Fibroblast of lung (primary cell): ENCODE results near the gene IL3. TPM values are rescaled to one million over a fixed set of nuclear protein-coding genes. Genes with fewer than 3 reads are reported as not detected.
A peak's percentile ranks its signal among the peaks of the same experiment; 100 is the strongest.
"Not testable (repeated sequence)": the region's sequence is repeated elsewhere in the genome, so short reads cannot be mapped to it uniquely, and the experiment has no call there.

ENCODE experiments used
- DNase-seq, 2 donors: peaks; one replicate each; pipeline versions ENCODE4 v3.0.0 to v3.0.0-alpha.2; 2010; ENCODE audit warnings: low read depth in 2 of 2
- H2AFZ ChIP-seq: 2 replicates; pipeline ENCODE4 v1.5.1; 2012; ENCODE audit warnings: low read length, control low read depth, inconsistent platforms
- H3K27ac ChIP-seq: 2 replicates; pipeline ENCODE4 v1.5.1; 2011; ENCODE audit warnings: low read length, control low read depth; ENCODE audit not compliant: insufficient read depth
- H3K27me3 ChIP-seq: 2 replicates; pipeline ENCODE4 v1.5.1; 2011; ENCODE audit warnings: mild to moderate bottlenecking, low read length; ENCODE audit not compliant: control insufficient read depth, insufficient read depth
- H3K36me3 ChIP-seq: 2 replicates; pipeline ENCODE4 v1.5.1; 2011; ENCODE audit warnings: low read length; ENCODE audit not compliant: control insufficient read depth, insufficient read depth
- H3K4me1 ChIP-seq: 2 replicates; pipeline ENCODE4 v1.5.1; 2011; ENCODE audit warnings: low read length; ENCODE audit not compliant: control insufficient read depth, insufficient read depth; ENCODE audit errors: extremely low read depth
- H3K4me2 ChIP-seq: 2 replicates; pipeline ENCODE4 v1.5.1; 2011; ENCODE audit warnings: low read length, control low read depth; ENCODE audit not compliant: insufficient read depth; ENCODE audit errors: extremely low read depth
- H3K4me3 ChIP-seq, 4 experiments: fragments of 200-600 bp in 1 of 4; sonication (generic) in 1 of 4; replicated peaks in 1 of 4; 2 replicates each; pipeline ENCODE4 v1.5.1; 2011 to 2016; ENCODE audit warnings: low read length in 4 of 4, low read depth in 3 of 4, mild to moderate bottlenecking in 3 of 4, control low read depth in 2 of 4, inconsistent platforms in 1 of 4, mixed read lengths in 1 of 4; ENCODE audit not compliant: insufficient read depth in 1 of 4; ENCODE audit errors: control extremely low read depth in 1 of 4
- H3K79me2 ChIP-seq: 2 replicates; pipeline ENCODE4 v1.5.1; 2012; ENCODE audit warnings: mild to moderate bottlenecking, low read length, inconsistent platforms; ENCODE audit not compliant: control insufficient read depth, insufficient read depth
- H3K9ac ChIP-seq: 2 replicates; pipeline ENCODE4 v1.5.1; 2011; ENCODE audit warnings: mild to moderate bottlenecking, low read length, control low read depth; ENCODE audit not compliant: insufficient read depth
- H3K9me3 ChIP-seq: 2 replicates; pipeline ENCODE4 v1.5.1; 2012; ENCODE audit warnings: low read depth, low read length; ENCODE audit not compliant: control insufficient read depth, insufficient read depth
- H4K20me1 ChIP-seq: 2 replicates; pipeline ENCODE4 v1.5.1; 2011; ENCODE audit warnings: low read length; ENCODE audit not compliant: control insufficient read depth, insufficient read depth; ENCODE audit errors: extremely low read depth
- EZH2 ChIP-seq: IDR thresholded peaks from 2 replicates; pipeline ENCODE4 v1.5.1; 2012; ENCODE audit warnings: low read length, control low read depth, mild to moderate bottlenecking; ENCODE audit errors: missing control alignments
- polyA plus RNA-seq, 2 donors: library from polyadenylated mRNA; depleted of rRNA in 1 of 2; stranded (reverse) in 1 of 2; unstranded in 1 of 2; fragments of >200 nt; gene quantifications; 2 replicates each; pipeline ENCODE4 v1.2.1, GENCODE V29; 2011 to 2012; ENCODE audit warnings: missing spikeins in 1 of 2
- total RNA-seq: library from RNA; depleted of rRNA; stranded (reverse); fragments of >200 nt; gene quantifications from 2 replicates; pipeline ENCODE4 v1.2.1, GENCODE V29; 2014
- TF ChIP-seq, protein P1 (sequence below), 2 donors: IDR thresholded peaks in 1 of 2; conservative IDR thresholded peaks in 1 of 2; 1 replicate in 1 of 2; 2 replicates in 1 of 2; pipeline ENCODE4 v1.5.1; 2011 to 2012; ENCODE audit warnings: low read length in 2 of 2, control low read depth in 1 of 2, inconsistent platforms in 1 of 2, low read depth in 1 of 2, mild to moderate bottlenecking in 1 of 2

IL3 gene
- total and polyA plus RNA-seq, 2 donors (not counting 1 experiment from before 2014, with no cell fraction given): not detected

- Histone ChIP-seq H3K9ac (peak overlapping the region; percentile 30), H3K4me1 (peaks cover 22% of the 10 kb centered on the region), H4K20me1 (no peaks in the 10 kb centered on the region), H3K79me2 (no peaks in the 10 kb centered on the region), H3K27me3 (no peaks in the 10 kb centered on the region), H2AFZ (no peak overlapping the region), H3K4me2 (peak overlapping the region; percentile 82), H3K4me3 (no peak overlapping the region), H3K36me3 (no peaks in the 10 kb centered on the region), H3K9me3 (no peaks in the 10 kb centered on the region), H3K27ac (peak overlapping the region; percentile 98)
- TF ChIP-seq, protein P1, sequence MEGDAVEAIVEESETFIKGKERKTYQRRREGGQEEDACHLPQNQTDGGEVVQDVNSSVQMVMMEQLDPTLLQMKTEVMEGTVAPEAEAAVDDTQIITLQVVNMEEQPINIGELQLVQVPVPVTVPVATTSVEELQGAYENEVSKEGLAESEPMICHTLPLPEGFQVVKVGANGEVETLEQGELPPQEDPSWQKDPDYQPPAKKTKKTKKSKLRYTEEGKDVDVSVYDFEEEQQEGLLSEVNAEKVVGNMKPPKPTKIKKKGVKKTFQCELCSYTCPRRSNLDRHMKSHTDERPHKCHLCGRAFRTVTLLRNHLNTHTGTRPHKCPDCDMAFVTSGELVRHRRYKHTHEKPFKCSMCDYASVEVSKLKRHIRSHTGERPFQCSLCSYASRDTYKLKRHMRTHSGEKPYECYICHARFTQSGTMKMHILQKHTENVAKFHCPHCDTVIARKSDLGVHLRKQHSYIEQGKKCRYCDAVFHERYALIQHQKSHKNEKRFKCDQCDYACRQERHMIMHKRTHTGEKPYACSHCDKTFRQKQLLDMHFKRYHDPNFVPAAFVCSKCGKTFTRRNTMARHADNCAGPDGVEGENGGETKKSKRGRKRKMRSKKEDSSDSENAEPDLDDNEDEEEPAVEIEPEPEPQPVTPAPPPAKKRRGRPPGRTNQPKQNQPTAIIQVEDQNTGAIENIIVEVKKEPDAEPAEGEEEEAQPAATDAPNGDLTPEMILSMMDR (conservative IDR thresholded peaks at IDR 0.05 in 1 of 2, IDR thresholded peaks at IDR 0.05 in 1 of 2; ENCODE audit: low read depth in 1 of 2, low read length in 2 of 2): no peak
- no peak for TF ChIP-seq EZH2
- DNase-seq: peak in 1 of 2 donors; percentile 9
These were observed 43.5 kb downstream of the IL3 start for GRCh38 chr5:132103969-132104391.

GRCh38 chr5:132104556-132104955 lies 44.1 kb downstream of the IL3 start:
- DNase-seq: peak; percentile 62 to 66
- Histone ChIP-seq H3K27me3 (no peaks in the 10 kb centered on the region), H3K9ac (no peak overlapping the region), H3K36me3 (no peaks in the 10 kb centered on the region), H3K27ac (peak overlapping the region; percentile 98), H4K20me1 (no peaks in the 10 kb centered on the region), H3K4me3 (no peak overlapping the region), H3K79me2 (no peaks in the 10 kb centered on the region), H3K4me1 (peaks cover 21% of the 10 kb centered on the region), H3K4me2 (peak overlapping the region; percentile 52), H3K9me3 (no peaks in the 10 kb centered on the region), H2AFZ (no peak overlapping the region)
- TF ChIP-seq, protein P1 (conservative IDR thresholded peaks at IDR 0.05 in 1 of 2, IDR thresholded peaks at IDR 0.05 in 1 of 2; ENCODE audit: low read depth in 1 of 2, low read length in 2 of 2): no peak
- no peak for TF ChIP-seq EZH2

DNA sequence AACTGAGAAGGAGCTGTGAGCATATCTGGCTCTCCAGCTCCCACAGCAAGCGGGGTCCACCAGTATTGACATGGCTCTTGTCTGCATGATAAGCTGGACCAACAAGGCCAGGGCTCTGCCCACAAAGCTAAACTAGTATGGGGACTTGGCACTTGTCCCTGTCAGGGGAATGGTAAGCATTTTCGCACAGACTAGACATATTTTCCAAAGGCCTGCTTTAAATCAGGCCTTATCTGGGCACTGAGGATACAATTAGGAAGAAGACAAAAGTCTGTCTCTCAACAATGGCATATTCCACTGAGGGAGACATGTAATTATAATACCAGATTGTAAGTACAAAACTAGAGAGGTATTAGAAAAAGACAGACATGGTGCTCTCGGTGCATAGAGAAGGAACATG lies 45.2 kb downstream of the IL3 start:
- H3K4me3 ChIP-seq: no peak overlapping the region
- H3K9me3 ChIP-seq: no peaks in the 10 kb centered on the region
- H3K27me3 ChIP-seq: no peaks in the 10 kb centered on the region
- TF ChIP-seq, protein P1 (conservative IDR thresholded peaks at IDR 0.05 in 1 of 2, IDR thresholded peaks at IDR 0.05 in 1 of 2; ENCODE audit: low read depth in 1 of 2, low read length in 2 of 2): no peak
- no peak overlapping the region for H3K27ac ChIP-seq
- H4K20me1 ChIP-seq: no peaks in the 10 kb centered on the region
- H3K79me2 ChIP-seq: no peaks in the 10 kb centered on the region
- no peak for DNase-seq
- H3K4me2 ChIP-seq: no peak overlapping the region
- no peak overlapping the region for H3K9ac ChIP-seq
- no peaks in the 10 kb centered on the region for H3K36me3 ChIP-seq
- H3K4me1 ChIP-seq: peaks cover 21% of the 10 kb centered on the region
- H2AFZ ChIP-seq: no peak overlapping the region

GRCh38 chr5:132108495-132108894 lies 48.0 kb downstream of the IL3 start:
- not testable (repeated sequence) for H3K36me3 ChIP-seq, H3K27ac ChIP-seq, H3K27me3 ChIP-seq, H3K9ac ChIP-seq, DNase-seq, H2AFZ ChIP-seq, H3K79me2 ChIP-seq, H3K4me3 ChIP-seq, H4K20me1 ChIP-seq, H3K4me2 ChIP-seq, H3K9me3 ChIP-seq
- peaks cover 11% of the 10 kb centered on the region for H3K4me1 ChIP-seq

- H3K36me3 ChIP-seq, H3K4me2 ChIP-seq, H3K9ac ChIP-seq, DNase-seq, H4K20me1 ChIP-seq, H3K27ac ChIP-seq, H3K4me3 ChIP-seq, H3K4me1 ChIP-seq, H3K27me3 ChIP-seq, H3K9me3 ChIP-seq, H2AFZ ChIP-seq, H3K79me2 ChIP-seq: not testable (repeated sequence)
These were observed 48.5 kb downstream of the IL3 start for GRCh38 chr5:132108957-132109356.
